A673 (cell line): ENCODE data around the gene ATP5F1B. TPM values are rescaled to one million over a fixed set of nuclear protein-coding genes. Genes with fewer than 3 reads are reported as not detected.

Experiments used
- BruUV-seq: library from RNA; stranded (reverse); fragments of 400-500 nt; replicated peaks from 2 replicates; lab custom pipeline; 2021; lab: Mats Ljungman, UMichigan
- CTCF ChIA-PET: fragments of 300-600 bp; sonication (Branson Sonifier 250); formaldehyde crosslinking; loops from one replicate; lab custom pipeline; 2022; ENCODE audit warnings: antibody characterized with exemption; lab: Charles Lee
- POLR2A ChIA-PET: fragments of 300-600 bp; sonication (Branson Sonifier 250); formaldehyde crosslinking; loops from one replicate; lab custom pipeline; 2022; ENCODE audit warnings: antibody characterized with exemption; ENCODE audit not compliant: low non-redundant PET; lab: Charles Lee
- DNase-seq: peaks from one replicate; pipeline ENCODE4 v3.0.0-alpha.2; 2015; ENCODE audit warnings: low spot score
- H3K27ac ChIP-seq: fragments of 200-600 bp; sonication (generic); 2 replicates; pipeline ENCODE4 v1.5.1; 2016; ENCODE audit warnings: mixed run types, low read depth, mild to moderate bottlenecking, mixed read lengths, antibody characterized with exemption, low read length; ENCODE audit not compliant: poor library complexity, severe bottlenecking
- H3K27me3 ChIP-seq: fragments of 200-600 bp; sonication (generic); replicated peaks from 2 replicates; pipeline ENCODE4 v1.6.1; 2017; ENCODE audit warnings: mixed run types, low read depth, mild to moderate bottlenecking, mixed read lengths, antibody characterized with exemption, low read length; ENCODE audit not compliant: insufficient read depth, poor library complexity
- H3K36me3 ChIP-seq: fragments of 200-600 bp; sonication (generic); 2 replicates; pipeline ENCODE4 v1.6.1; 2016; ENCODE audit warnings: mixed run types, mild to moderate bottlenecking, mixed read lengths, antibody characterized with exemption, low read length; ENCODE audit not compliant: insufficient read depth, poor library complexity, severe bottlenecking
- H3K4me1 ChIP-seq: fragments of 200-600 bp; sonication (generic); 2 replicates; pipeline ENCODE4 v1.6.1; 2017; ENCODE audit warnings: mixed run types, mild to moderate bottlenecking, mixed read lengths, antibody characterized with exemption, low read length; ENCODE audit not compliant: insufficient read depth, poor library complexity, severe bottlenecking
- H3K4me3 ChIP-seq: fragments of 200-600 bp; sonication (generic); 2 replicates; pipeline ENCODE4 v1.5.1; 2016; ENCODE audit warnings: low read depth, mixed run types, mild to moderate bottlenecking, mixed read lengths, low read length; ENCODE audit not compliant: poor library complexity, severe bottlenecking
- H3K9me3 ChIP-seq: fragments of 200-600 bp; sonication (generic); 2 replicates; pipeline ENCODE4 v1.6.1; 2016; ENCODE audit warnings: mixed run types, low read depth, mild to moderate bottlenecking, mixed read lengths, antibody characterized with exemption, low read length; ENCODE audit not compliant: poor library complexity, severe bottlenecking
- CTCF ChIP-seq: fragments of 300-800, 200-600 bp; sonication (generic); conservative IDR thresholded peaks from 2 replicates; pipeline ENCODE4 v1.5.1; 2017; ENCODE audit warnings: low read depth, mild to moderate bottlenecking, antibody characterized with exemption, low read length, moderate library complexity, mixed read lengths
- EZH2 ChIP-seq: fragments of 200-600 bp; sonication (generic); IDR thresholded peaks from 2 replicates; pipeline ENCODE4 v1.6.1; 2017; ENCODE audit warnings: borderline replicate concordance, low read depth, mild to moderate bottlenecking, mixed read lengths, antibody characterized with exemption, low read length; ENCODE audit not compliant: poor library complexity, severe bottlenecking
- intact Hi-C: fragments of 100-400 bp; cut with micrococcal nuclease; formaldehyde crosslinking; loops from one replicate; pipeline ENCODE4 v1.10.0; 2022; ENCODE audit not compliant: unreplicated experiment
- total RNA-seq: library from RNA; stranded (reverse); gene quantifications from 2 replicates; pipeline ENCODE4 v1.2.3, GENCODE V29; 2021

Gene ATP5F1B
- total RNA-seq, 1 experiment from 2014 or later: 1,089 TPM

GRCh38 chr12:56633468-56634241 is 12.1 kb downstream of the ATP5F1B start:
- ChIA-PET POLR2A (interaction anchor here (0.6 kb wide), 1 partner anchor 12 kb away, joined by 3 read pairs; the partner anchor contains the start of gene ATP5F1B), CTCF (interaction anchor here (0.7 kb wide), 1 partner anchor 20 kb away, joined by 3 read pairs; no protein-coding TSS in a partner anchor)
- intact Hi-C loops: loop anchor here (10.0 kb wide), 1 partner anchor 519 kb away; the partner anchor contains the start of genes RPL41 and ZC3H10
- BruUV-seq: no TSS peak
- Histone ChIP-seq H3K27ac (peak overlapping the region; percentile 78), H3K4me3 (peak overlapping the region; percentile 77), H3K9me3 (no peaks in the 10 kb centered on the region), H3K4me1 (peaks cover 49% of the 10 kb centered on the region), H3K27me3 (no peaks in the 10 kb centered on the region), H3K36me3 (peaks cover 15% of the 10 kb centered on the region)
- DNase-seq: no peak
- TF ChIP-seq CTCF (no peak), EZH2 (no peak)

- intact Hi-C loops: loop anchor here (10.0 kb wide), 1 partner anchor 518 kb away; the partner anchor contains the start of genes RPL41 and ZC3H10
- no TSS peak for BruUV-seq
- POLR2A ChIA-PET: interaction anchor here (0.6 kb wide), 1 partner anchor 13 kb away, joined by 3 read pairs; the partner anchor contains the start of gene ATP5F1B
- peaks cover 8% of the 10 kb centered on the region for H3K36me3 ChIP-seq
- no peak for DNase-seq
- TF ChIP-seq EZH2 (no peak), CTCF (no peak)
- no peaks in the 10 kb centered on the region for H3K9me3 ChIP-seq
- CTCF ChIA-PET: no interaction called here
- peak overlapping the region; percentile 77 for H3K4me3 ChIP-seq
- peaks cover 56% of the 10 kb centered on the region for H3K4me1 ChIP-seq
- H3K27ac ChIP-seq: no peak overlapping the region
- H3K27me3 ChIP-seq: no peaks in the 10 kb centered on the region
Observed at GRCh38 chr12:56632701-56633467, 12.9 kb downstream of the ATP5F1B start.
